Stimulated activated naive CD8-positive, alpha-beta T cell treated with anti-CD3 and anti-CD28 coated beads, Interleukin-15, Interleukin-2, amounts not matched to agents 100 ng/mL and 50 ng/mL, for 24 hours (primary cell): ENCODE measurements around the gene ZNF581.

Experiments used
- H3K27ac Mint-ChIP-seq: one replicate; pipeline ENCODE4 v1.8.0; 2021; ENCODE audit warnings: mild to moderate bottlenecking, mixed read lengths
- H3K27me3 Mint-ChIP-seq: one replicate; pipeline ENCODE4 v1.8.0; 2021; ENCODE audit warnings: mixed read lengths
- H3K36me3 Mint-ChIP-seq: one replicate; pipeline ENCODE4 v1.8.0; 2021; ENCODE audit warnings: low read depth, mixed read lengths
- H3K4me1 Mint-ChIP-seq: one replicate; pipeline ENCODE4 v1.8.0; 2021; ENCODE audit warnings: low read depth, mixed read lengths
- H3K4me3 Mint-ChIP-seq: one replicate; pipeline ENCODE4 v1.8.0; 2021; ENCODE audit warnings: mild to moderate bottlenecking, mixed read lengths
- H3K9me3 Mint-ChIP-seq: one replicate; pipeline ENCODE4 v1.8.0; 2021; ENCODE audit warnings: mixed read lengths

Gene ZNF581

GRCh38 chr19:55679343-55680257 is 36.2 kb downstream of the ZNF581 start:
- no peaks in the 10 kb centered on the region for H3K27me3 Mint-ChIP-seq
- no peak overlapping the region for H3K4me3 Mint-ChIP-seq
- peaks cover 44% of the 10 kb centered on the region for H3K4me1 Mint-ChIP-seq
- no peaks in the 10 kb centered on the region for H3K9me3 Mint-ChIP-seq
- H3K27ac Mint-ChIP-seq, result peak overlapping the region; percentile 29
- H3K36me3 Mint-ChIP-seq, result peaks cover 50% of the 10 kb centered on the region

- Mint-ChIP-seq H3K9me3 (no peaks in the 10 kb centered on the region), H3K27ac (no peak overlapping the region), H3K4me1 (peaks cover 44% of the 10 kb centered on the region), H3K4me3 (no peak overlapping the region), H3K36me3 (peaks cover 55% of the 10 kb centered on the region), H3K27me3 (no peaks in the 10 kb centered on the region)
Measured at GRCh38 chr19:55680339-55681130, 37.1 kb downstream of the ZNF581 start.

- no peaks in the 10 kb centered on the region for H3K27me3 Mint-ChIP-seq
- H3K36me3 Mint-ChIP-seq, result peaks cover 60% of the 10 kb centered on the region
- no peaks in the 10 kb centered on the region for H3K9me3 Mint-ChIP-seq
- no peak overlapping the region for H3K27ac Mint-ChIP-seq
- H3K4me3 Mint-ChIP-seq, result no peak overlapping the region
- peaks cover 40% of the 10 kb centered on the region for H3K4me1 Mint-ChIP-seq
Measured at GRCh38 chr19:55681131-55682092, 38.0 kb downstream of the ZNF581 start.

GRCh38 chr19:55683449-55684261 is 40.2 kb downstream of the ZNF581 start:
- H3K4me1 Mint-ChIP-seq, result peaks cover 19% of the 10 kb centered on the region
- H3K27me3 Mint-ChIP-seq, result no peaks in the 10 kb centered on the region
- no peaks in the 10 kb centered on the region for H3K9me3 Mint-ChIP-seq
- H3K4me3 Mint-ChIP-seq, result no peak overlapping the region
- no peak overlapping the region for H3K27ac Mint-ChIP-seq
- peaks cover 40% of the 10 kb centered on the region for H3K36me3 Mint-ChIP-seq

GRCh38 chr19:55684946-55685681 is 41.7 kb downstream of the ZNF581 start:
- no peak overlapping the region for H3K27ac Mint-ChIP-seq
- no peaks in the 10 kb centered on the region for H3K27me3 Mint-ChIP-seq
- no peaks in the 10 kb centered on the region for H3K9me3 Mint-ChIP-seq
- peaks cover 5% of the 10 kb centered on the region for H3K4me1 Mint-ChIP-seq
- peaks cover 30% of the 10 kb centered on the region for H3K36me3 Mint-ChIP-seq
- H3K4me3 Mint-ChIP-seq, result no peak overlapping the region

GRCh38 chr19:55685776-55686175 is 42.3 kb downstream of the ZNF581 start:
- no peaks in the 10 kb centered on the region for H3K4me1 Mint-ChIP-seq

GRCh38 chr19:55686311-55687050 is 43.0 kb downstream of the ZNF581 start:
- no peaks in the 10 kb centered on the region for H3K27me3 Mint-ChIP-seq
- no peaks in the 10 kb centered on the region for H3K4me1 Mint-ChIP-seq
- H3K4me3 Mint-ChIP-seq, result no peak overlapping the region
- H3K27ac Mint-ChIP-seq, result no peak overlapping the region
- H3K9me3 Mint-ChIP-seq, result no peaks in the 10 kb centered on the region
- peaks cover 30% of the 10 kb centered on the region for H3K36me3 Mint-ChIP-seq

More at GRCh38 chr19:55685776-55686175, 42.3 kb downstream of the ZNF581 start:
- no peaks in the 10 kb centered on the region for H3K27me3 Mint-ChIP-seq
- H3K4me3 Mint-ChIP-seq, result no peak overlapping the region
- H3K36me3 Mint-ChIP-seq, result peaks cover 30% of the 10 kb centered on the region
- H3K9me3 Mint-ChIP-seq, result no peaks in the 10 kb centered on the region
- no peak overlapping the region for H3K27ac Mint-ChIP-seq

GRCh38 chr19:55687281-55688201 is 44.1 kb downstream of the ZNF581 start:
- no peaks in the 10 kb centered on the region for H3K27me3 Mint-ChIP-seq
- H3K4me1 Mint-ChIP-seq, result no peaks in the 10 kb centered on the region
- H3K36me3 Mint-ChIP-seq, result peaks cover 26% of the 10 kb centered on the region
- H3K4me3 Mint-ChIP-seq, result no peak overlapping the region
- H3K27ac Mint-ChIP-seq, result no peak overlapping the region
- no peaks in the 10 kb centered on the region for H3K9me3 Mint-ChIP-seq

- Mint-ChIP-seq H3K9me3 (no peaks in the 10 kb centered on the region), H3K27me3 (no peaks in the 10 kb centered on the region), H3K27ac (no peak overlapping the region), H3K4me3 (no peak overlapping the region), H3K4me1 (no peaks in the 10 kb centered on the region), H3K36me3 (peaks cover 29% of the 10 kb centered on the region)
Measured at GRCh38 chr19:55688422-55689218, 45.2 kb downstream of the ZNF581 start.

- peaks cover 30% of the 10 kb centered on the region for H3K36me3 Mint-ChIP-seq
- no peaks in the 10 kb centered on the region for H3K27me3 Mint-ChIP-seq
- H3K9me3 Mint-ChIP-seq, result no peaks in the 10 kb centered on the region
- no peaks in the 10 kb centered on the region for H3K4me1 Mint-ChIP-seq
- H3K27ac Mint-ChIP-seq, result no peak overlapping the region
- H3K4me3 Mint-ChIP-seq, result no peak overlapping the region
Measured at GRCh38 chr19:55689411-55690108, 46.1 kb downstream of the ZNF581 start.
